ENCODE measurements around the gene DNAAF2.

Gene DNAAF2

DNA sequence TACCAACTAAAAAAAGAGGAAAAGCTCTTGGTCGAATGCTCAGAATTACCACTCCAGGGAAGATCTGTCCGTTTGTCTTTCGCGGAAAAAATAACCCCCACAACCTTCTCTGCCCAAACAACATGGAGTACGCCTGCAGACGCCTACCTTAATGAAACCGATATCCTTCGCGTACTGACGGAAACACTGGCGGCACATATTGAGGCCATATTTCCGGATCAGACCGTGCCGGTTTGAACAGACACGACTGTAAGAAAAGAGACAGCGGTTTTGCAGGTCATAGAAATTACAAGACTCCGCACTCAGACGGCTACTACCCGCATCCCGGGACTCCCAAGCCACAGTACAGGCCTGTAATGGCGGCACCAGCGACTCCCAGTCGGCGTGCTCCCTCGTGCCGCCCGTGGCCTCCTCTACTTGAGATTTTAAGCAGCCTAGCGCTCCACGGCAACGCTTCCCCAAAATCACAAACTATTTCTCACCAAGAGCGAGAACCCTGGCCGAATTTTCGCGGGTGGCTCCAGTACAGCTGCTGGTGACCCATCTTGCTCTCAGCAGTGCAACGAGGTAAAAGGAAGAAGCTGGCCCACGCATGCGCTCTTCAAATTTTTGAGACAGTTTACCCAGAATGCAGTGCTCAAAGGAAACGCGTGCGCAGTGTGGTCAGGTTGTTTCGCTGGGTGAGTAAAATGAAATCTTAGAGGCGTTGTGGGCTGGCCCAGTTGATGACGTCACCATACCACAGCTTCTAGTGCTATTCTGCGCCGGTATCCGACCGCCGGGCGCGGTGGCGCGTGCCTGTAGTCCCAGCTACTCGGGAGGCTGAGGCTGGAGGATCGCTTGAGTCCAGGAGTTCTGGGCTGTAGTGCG is 49.0 kb downstream of the DNAAF2 start, which contains the start of gene RPS29:
Gene RPS29 (minus strand): TSS at position 578 of the 870 bp plus-strand sequence. CDS start 34 bp downstream, at position 544.
- H3K4me3 ChIP-seq (ENCODE audit: low read depth, low read length): peak within 1 kb of the TSS; percentile 77
- TF ChIP-seq, protein P1, sequence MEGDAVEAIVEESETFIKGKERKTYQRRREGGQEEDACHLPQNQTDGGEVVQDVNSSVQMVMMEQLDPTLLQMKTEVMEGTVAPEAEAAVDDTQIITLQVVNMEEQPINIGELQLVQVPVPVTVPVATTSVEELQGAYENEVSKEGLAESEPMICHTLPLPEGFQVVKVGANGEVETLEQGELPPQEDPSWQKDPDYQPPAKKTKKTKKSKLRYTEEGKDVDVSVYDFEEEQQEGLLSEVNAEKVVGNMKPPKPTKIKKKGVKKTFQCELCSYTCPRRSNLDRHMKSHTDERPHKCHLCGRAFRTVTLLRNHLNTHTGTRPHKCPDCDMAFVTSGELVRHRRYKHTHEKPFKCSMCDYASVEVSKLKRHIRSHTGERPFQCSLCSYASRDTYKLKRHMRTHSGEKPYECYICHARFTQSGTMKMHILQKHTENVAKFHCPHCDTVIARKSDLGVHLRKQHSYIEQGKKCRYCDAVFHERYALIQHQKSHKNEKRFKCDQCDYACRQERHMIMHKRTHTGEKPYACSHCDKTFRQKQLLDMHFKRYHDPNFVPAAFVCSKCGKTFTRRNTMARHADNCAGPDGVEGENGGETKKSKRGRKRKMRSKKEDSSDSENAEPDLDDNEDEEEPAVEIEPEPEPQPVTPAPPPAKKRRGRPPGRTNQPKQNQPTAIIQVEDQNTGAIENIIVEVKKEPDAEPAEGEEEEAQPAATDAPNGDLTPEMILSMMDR (IDR thresholded peaks at IDR 0.05; ENCODE audit: low read depth, low read length): no peak

GRCh38 chr14:49584981-49585640 is 49.9 kb downstream of the DNAAF2 start:
- peak overlapping the region; percentile 77 for H3K4me3 ChIP-seq (ENCODE audit: low read depth, low read length)

GRCh38 chr14:49584058-49584457 is 51.0 kb downstream of the DNAAF2 start:
- peak overlapping the region; percentile 77 for H3K4me3 ChIP-seq (ENCODE audit: low read depth, low read length)

DNA sequence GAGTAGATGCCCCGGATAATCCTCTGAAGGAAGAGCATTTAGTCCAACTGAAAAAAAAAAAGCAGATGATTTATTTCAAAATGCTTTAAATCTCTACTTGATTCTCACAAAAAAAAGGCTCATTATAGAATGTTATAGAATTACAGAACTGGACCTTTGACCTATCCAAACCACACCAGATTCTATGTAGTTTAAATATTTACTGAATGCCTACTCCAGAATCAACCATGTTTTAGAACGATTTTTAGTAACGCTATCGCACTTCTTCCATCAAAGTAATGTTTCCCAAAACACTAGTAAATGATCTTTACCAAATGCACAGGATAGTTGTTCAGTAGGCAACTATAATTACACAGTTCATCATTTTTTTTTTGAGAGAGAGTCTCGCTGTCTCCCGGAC is 51.4 kb downstream of the DNAAF2 start:
- TF ChIP-seq, protein P1 (IDR thresholded peaks at IDR 0.05; ENCODE audit: low read depth, low read length): no peak
- peak overlapping the region; percentile 77 for H3K4me3 ChIP-seq (ENCODE audit: low read depth, low read length)

More at GRCh38 chr14:49584058-49584457, 51.0 kb downstream of the DNAAF2 start:
- TF ChIP-seq, protein P1 (IDR thresholded peaks at IDR 0.05; ENCODE audit: low read depth, low read length): no peak

- TF ChIP-seq, protein P1 (IDR thresholded peaks at IDR 0.05; ENCODE audit: low read depth, low read length): no peak
- H3K4me3 ChIP-seq (ENCODE audit: low read depth, low read length): no peak overlapping the region
These were observed 52.7 kb downstream of the DNAAF2 start for GRCh38 chr14:49582113-49582977.

DNA sequence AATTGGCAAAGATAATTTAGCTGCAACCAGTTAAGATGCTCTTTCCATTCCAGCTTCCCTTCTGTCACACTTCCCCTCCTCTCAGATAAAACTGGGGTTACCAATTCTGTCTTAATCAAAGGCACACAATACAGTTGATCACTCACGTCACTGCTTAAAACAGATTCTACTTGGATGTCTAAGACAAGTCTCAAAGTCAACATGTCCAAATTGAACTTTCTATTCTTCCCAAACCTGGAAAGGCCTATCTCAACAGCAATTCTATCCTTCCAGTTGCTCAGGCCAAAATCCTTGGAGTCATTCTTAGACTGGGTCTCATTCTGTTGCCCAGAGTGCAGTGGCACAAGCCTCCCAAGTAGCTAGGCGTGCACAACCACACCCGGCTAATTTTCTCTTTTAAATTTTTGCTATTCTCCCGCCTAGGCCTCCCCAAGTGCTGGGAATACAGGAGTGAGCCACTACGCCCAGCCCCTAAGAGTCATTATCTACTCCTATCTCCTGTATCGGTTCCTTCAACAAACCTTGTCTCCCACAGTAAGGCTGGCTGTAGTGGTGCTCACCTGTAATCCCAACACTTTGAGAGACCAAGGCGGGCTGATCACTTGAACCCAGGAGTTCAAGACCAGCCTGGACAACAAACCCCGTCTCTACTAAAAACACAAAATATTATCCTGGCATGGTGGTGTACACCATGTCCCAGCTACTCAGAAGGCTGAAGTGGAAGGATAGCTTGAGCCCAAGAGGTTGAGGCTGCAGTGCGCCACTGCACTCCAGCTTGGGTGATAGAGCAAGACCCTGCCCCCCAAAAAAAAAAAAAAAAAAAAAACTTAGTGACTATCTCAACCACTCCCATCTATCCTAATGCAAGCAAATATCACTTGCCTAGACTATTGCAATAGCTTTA is 53.6 kb downstream of the DNAAF2 start:
- TF ChIP-seq, protein P1 (IDR thresholded peaks at IDR 0.05; ENCODE audit: low read depth, low read length): no peak
- no peak overlapping the region for H3K4me3 ChIP-seq (ENCODE audit: low read depth, low read length)

Data from WI38 (cell line).